CD8-positive, alpha-beta memory T cell (primary cell): Measurements from ENCODE around the gene SPINK1. TPM values are rescaled to one million over a fixed set of nuclear protein-coding genes. Genes with fewer than 3 reads are reported as not detected.
A peak's percentile ranks its signal among the peaks of the same experiment; 100 is the strongest.

Experiments used
- CTCF ChIA-PET: fragments of 350-600 bp; sonication (Branson Sonifier 250); formaldehyde crosslinking; loops from one replicate; lab custom pipeline; 2021; ENCODE audit warnings: antibody characterized with exemption; lab: Charles Lee
- POLR2A ChIA-PET: fragments of 350-600 bp; sonication (Branson Sonifier 250); formaldehyde crosslinking; loops from one replicate; lab custom pipeline; 2021; ENCODE audit warnings: antibody characterized with exemption; lab: Charles Lee
- DNase-seq, 5 donors: peaks; one replicate each; pipeline versions ENCODE4 v3.0.0 to v3.0.0-alpha.2; 2020 to 2022; ENCODE audit warnings: mixed read lengths in 1 of 5
- H3K27ac ChIP-seq: one replicate; pipeline ENCODE4 v1.7.0; 2013; ENCODE audit warnings: low read depth, mild to moderate bottlenecking, low read length, moderate library complexity
- H3K27me3 ChIP-seq: 2 replicates; pipeline ENCODE4 v1.7.0; 2013; ENCODE audit warnings: low read length, mild to moderate bottlenecking; ENCODE audit not compliant: insufficient read depth, poor library complexity, severe bottlenecking
- H3K36me3 ChIP-seq: 2 replicates; pipeline ENCODE4 v1.7.0; 2013; ENCODE audit warnings: mild to moderate bottlenecking, low read length, moderate library complexity; ENCODE audit not compliant: insufficient read depth
- H3K4me1 ChIP-seq: 2 replicates; pipeline ENCODE4 v1.7.0; 2013; ENCODE audit warnings: mild to moderate bottlenecking, low read length, moderate library complexity; ENCODE audit not compliant: insufficient read depth
- H3K4me3 ChIP-seq: 2 replicates; pipeline ENCODE4 v1.7.0; 2013; ENCODE audit warnings: mild to moderate bottlenecking, low read length
- H3K9me3 ChIP-seq: 2 replicates; pipeline ENCODE4 v1.7.0; 2013; ENCODE audit warnings: mild to moderate bottlenecking, low read length
- H3K27ac Mint-ChIP-seq, 8 donors: one replicate each; pipeline ENCODE4 v1.8.0; 2020 to 2021; ENCODE audit warnings: mixed read lengths in 8 of 8, mild to moderate bottlenecking in 6 of 8, inconsistent platforms in 3 of 8, moderate library complexity in 3 of 8
- H3K27me3 Mint-ChIP-seq, 2 donors: one replicate each; pipeline ENCODE4 v1.8.0; 2020 to 2021; ENCODE audit warnings: mixed read lengths in 2 of 2, mild to moderate bottlenecking in 1 of 2, moderate library complexity in 1 of 2
- H3K36me3 Mint-ChIP-seq, 3 donors: one replicate each; pipeline ENCODE4 v1.8.0; 2020 to 2021; ENCODE audit warnings: mixed read lengths in 3 of 3, inconsistent platforms in 1 of 3, mild to moderate bottlenecking in 1 of 3
- H3K4me1 Mint-ChIP-seq, 3 donors: one replicate each; pipeline ENCODE4 v1.8.0; 2020 to 2021; ENCODE audit warnings: mixed read lengths in 3 of 3, inconsistent platforms in 1 of 3, mild to moderate bottlenecking in 1 of 3
- H3K4me3 Mint-ChIP-seq, 7 donors: one replicate each; pipeline ENCODE4 v1.8.0; 2020 to 2021; ENCODE audit warnings: mixed read lengths in 7 of 7, mild to moderate bottlenecking in 6 of 7, moderate library complexity in 4 of 7, inconsistent platforms in 2 of 7
- H3K9me3 Mint-ChIP-seq, 5 donors: one replicate each; pipeline ENCODE4 v1.8.0; 2020 to 2022; ENCODE audit warnings: mixed read lengths in 5 of 5, mild to moderate bottlenecking in 3 of 5, moderate library complexity in 2 of 5, inconsistent platforms in 1 of 5
- polyA plus RNA-seq: library from polyadenylated mRNA; unstranded; fragments of 300-500 nt; fragmentation: Illumina TruSeq; gene quantifications from one replicate; pipeline ENCODE4 v1.2.3, GENCODE V29; 2021
- total RNA-seq, 2 experiments: library from RNA; stranded (reverse); gene quantifications; one replicate each; pipeline ENCODE4 v1.2.3, GENCODE V29; 2021

SPINK1 gene
- total and polyA plus RNA-seq, 3 experiments from 2014 or later = not detected

DNA sequence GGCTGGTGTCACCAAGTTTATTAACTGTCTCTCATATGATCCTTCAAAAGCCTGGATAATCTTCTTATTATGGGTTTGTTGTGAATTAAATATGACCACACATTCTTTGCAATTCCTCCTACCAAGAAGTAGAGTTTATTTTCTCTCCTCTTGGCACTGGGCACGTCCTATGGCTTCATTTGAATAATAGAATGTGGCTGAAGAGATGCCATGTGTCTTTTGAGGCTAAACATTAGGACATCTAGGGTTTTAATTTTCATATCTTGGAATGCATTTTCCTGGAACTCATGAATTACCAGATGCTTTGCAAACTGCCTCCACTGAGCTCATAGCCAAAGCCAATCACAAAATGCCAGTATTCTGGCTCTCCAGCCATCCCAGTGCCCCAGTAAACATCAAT is 27.1 kb upstream of the SPINK1 start:
- no peaks in the 10 kb centered on the region for H3K9me3 ChIP-seq
- H3K27ac ChIP-seq = no peak overlapping the region
- Mint-ChIP-seq H3K27ac (no peak overlapping the region), H3K4me3 (no peak overlapping the region), H3K9me3 (no peaks in the 10 kb centered on the region), H3K4me1 (peaks cover 0 to 5% (median 0%) of the 10 kb centered on the region in 3 donors), H3K27me3 (peaks cover 1 to 21% of the 10 kb centered on the region in 2 donors), H3K36me3 (no peaks in the 10 kb centered on the region)
- CTCF ChIA-PET = interaction anchor here (1.3 kb wide), 1 partner anchor 14 kb away, joined by 5 read pairs; no protein-coding TSS in a partner anchor
- no peaks in the 10 kb centered on the region for H3K36me3 ChIP-seq
- POLR2A ChIA-PET = no interaction called here
- no peak for DNase-seq
- no peak overlapping the region for H3K4me3 ChIP-seq
- H3K27me3 ChIP-seq = no peaks in the 10 kb centered on the region
- H3K4me1 ChIP-seq = no peaks in the 10 kb centered on the region

GRCh38 chr5:147857302-147858129 is 26.0 kb upstream of the SPINK1 start:
- Histone ChIP-seq H3K36me3 (no peaks in the 10 kb centered on the region), H3K27me3 (no peaks in the 10 kb centered on the region), H3K27ac (no peak overlapping the region), H3K9me3 (no peaks in the 10 kb centered on the region), H3K4me3 (no peak overlapping the region), H3K4me1 (no peaks in the 10 kb centered on the region)
- Mint-ChIP-seq H3K27ac (no peak overlapping the region), H3K9me3 (no peaks in the 10 kb centered on the region), H3K27me3 (peaks cover 1 to 24% of the 10 kb centered on the region in 2 donors), H3K4me1 (peaks cover 0 to 5% (median 0%) of the 10 kb centered on the region in 3 donors), H3K36me3 (no peaks in the 10 kb centered on the region), H3K4me3 (no peak overlapping the region)
- peak in 3 of 5 donors; percentile 10 to 49 (median 23) for DNase-seq
- ChIA-PET POLR2A (no interaction called here), CTCF (interaction anchor here (1.3 kb wide), 1 partner anchor 13 kb away, joined by 5 read pairs; no protein-coding TSS in a partner anchor)

- Mint-ChIP-seq H3K4me1 (peaks cover 0 to 5% (median 0%) of the 10 kb centered on the region in 3 donors), H3K27ac (no peak overlapping the region), H3K9me3 (no peaks in the 10 kb centered on the region), H3K4me3 (no peak overlapping the region), H3K27me3 (peaks cover 1 to 24% of the 10 kb centered on the region in 2 donors), H3K36me3 (no peaks in the 10 kb centered on the region)
- no peak for DNase-seq
- Histone ChIP-seq H3K27me3 (no peaks in the 10 kb centered on the region), H3K4me3 (no peak overlapping the region), H3K4me1 (no peaks in the 10 kb centered on the region), H3K9me3 (no peaks in the 10 kb centered on the region), H3K36me3 (no peaks in the 10 kb centered on the region), H3K27ac (no peak overlapping the region)
- CTCF ChIA-PET = no interaction called here
- POLR2A ChIA-PET = no interaction called here
Observed at GRCh38 chr5:147856801-147857200, 25.3 kb upstream of the SPINK1 start.

DNA sequence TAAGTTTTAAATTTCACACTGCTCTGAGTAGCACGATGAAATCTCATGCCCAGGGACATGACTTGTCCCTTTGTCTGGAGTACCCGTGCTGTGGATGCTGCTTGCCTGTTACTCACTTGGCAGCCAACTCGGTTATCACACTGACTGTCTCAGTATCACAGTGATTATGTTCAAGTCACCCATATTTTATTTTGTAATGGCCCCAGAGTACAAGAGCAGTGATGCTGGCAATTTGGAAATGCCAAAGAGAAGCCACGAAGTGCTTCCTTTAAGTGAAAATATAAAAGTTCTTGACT is 24.3 kb upstream of the SPINK1 start:
- CTCF ChIA-PET = no interaction called here

GRCh38 chr5:147854894-147855773 is 23.7 kb upstream of the SPINK1 start:
- no peaks in the 10 kb centered on the region for H3K9me3 ChIP-seq
- no peaks in the 10 kb centered on the region for H3K27me3 ChIP-seq
- H3K27ac ChIP-seq = no peak overlapping the region
- CTCF ChIA-PET = interaction anchor here (0.7 kb wide), 1 partner anchor 9 kb away, joined by 3 read pairs; no protein-coding TSS in a partner anchor
- H3K4me3 ChIP-seq = no peak overlapping the region
- peaks cover 1 to 24% of the 10 kb centered on the region in 2 donors for H3K27me3 Mint-ChIP-seq
- no peak overlapping the region for H3K4me3 Mint-ChIP-seq
- no peaks in the 10 kb centered on the region for H3K36me3 ChIP-seq
- H3K27ac Mint-ChIP-seq = no peak overlapping the region
- no peaks in the 10 kb centered on the region for H3K4me1 ChIP-seq
- peaks cover 0 to 5% (median 0%) of the 10 kb centered on the region in 3 donors for H3K4me1 Mint-ChIP-seq
- no peaks in the 10 kb centered on the region for H3K9me3 Mint-ChIP-seq
- POLR2A ChIA-PET = no interaction called here
- H3K36me3 Mint-ChIP-seq = no peaks in the 10 kb centered on the region
- DNase-seq = no peak

More for the DNA sequence above, 24.3 kb upstream of the SPINK1 start:
- Mint-ChIP-seq H3K36me3 (no peaks in the 10 kb centered on the region), H3K9me3 (no peaks in the 10 kb centered on the region), H3K27ac (no peak overlapping the region), H3K4me3 (no peak overlapping the region), H3K27me3 (peaks cover 1 to 24% of the 10 kb centered on the region in 2 donors), H3K4me1 (peaks cover 0 to 5% (median 0%) of the 10 kb centered on the region in 3 donors)
- Histone ChIP-seq H3K36me3 (no peaks in the 10 kb centered on the region), H3K27ac (no peak overlapping the region), H3K9me3 (no peaks in the 10 kb centered on the region), H3K4me1 (no peaks in the 10 kb centered on the region), H3K27me3 (no peaks in the 10 kb centered on the region), H3K4me3 (no peak overlapping the region)
- POLR2A ChIA-PET = no interaction called here
- DNase-seq = no peak

DNA sequence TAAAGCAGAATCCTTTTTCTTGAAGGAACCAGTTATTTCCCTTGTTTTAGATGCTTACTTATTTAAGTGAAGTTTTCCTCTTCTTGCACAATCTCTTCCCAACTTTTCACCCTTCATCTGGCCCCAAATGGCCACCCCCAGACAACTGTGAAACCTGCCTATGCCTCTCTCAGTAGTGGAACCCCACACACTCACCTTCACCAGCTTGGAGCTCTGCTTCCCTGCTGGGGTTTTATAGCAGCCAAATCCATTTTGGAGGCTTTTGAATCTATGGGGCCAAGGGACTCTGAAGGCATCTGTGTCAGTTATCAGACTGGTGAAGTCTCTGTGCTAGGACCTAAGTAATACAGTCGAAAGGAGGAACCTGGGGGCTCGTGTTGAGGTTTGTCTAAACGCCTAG is 22.9 kb upstream of the SPINK1 start:
- Mint-ChIP-seq H3K4me3 (no peak overlapping the region), H3K27ac (no peak overlapping the region), H3K27me3 (peaks cover 2 to 25% of the 10 kb centered on the region in 2 donors), H3K4me1 (peaks cover 0 to 5% (median 0%) of the 10 kb centered on the region in 3 donors), H3K36me3 (no peaks in the 10 kb centered on the region), H3K9me3 (no peaks in the 10 kb centered on the region)
- CTCF ChIA-PET = interaction anchor here (0.7 kb wide), 1 partner anchor 8 kb away, joined by 3 read pairs; no protein-coding TSS in a partner anchor
- no peak for DNase-seq
- Histone ChIP-seq H3K27me3 (no peaks in the 10 kb centered on the region), H3K36me3 (no peaks in the 10 kb centered on the region), H3K27ac (no peak overlapping the region), H3K4me3 (no peak overlapping the region), H3K4me1 (no peaks in the 10 kb centered on the region), H3K9me3 (no peaks in the 10 kb centered on the region)
- POLR2A ChIA-PET = no interaction called here

- Histone ChIP-seq H3K4me1 (no peaks in the 10 kb centered on the region), H3K4me3 (no peak overlapping the region), H3K27me3 (no peaks in the 10 kb centered on the region), H3K9me3 (no peaks in the 10 kb centered on the region), H3K36me3 (no peaks in the 10 kb centered on the region), H3K27ac (no peak overlapping the region)
- H3K4me1 Mint-ChIP-seq = peaks cover 0 to 5% (median 0%) of the 10 kb centered on the region in 3 donors
- H3K4me3 Mint-ChIP-seq = no peak overlapping the region
- no peaks in the 10 kb centered on the region for H3K9me3 Mint-ChIP-seq
- ChIA-PET CTCF (no interaction called here), POLR2A (no interaction called here)
- DNase-seq = no peak
- H3K36me3 Mint-ChIP-seq = no peaks in the 10 kb centered on the region
- no peak overlapping the region for H3K27ac Mint-ChIP-seq
- peaks cover 4 to 24% of the 10 kb centered on the region in 2 donors for H3K27me3 Mint-ChIP-seq
Observed at GRCh38 chr5:147853372-147853987, 22.0 kb upstream of the SPINK1 start.
